ENCODE measurements around the gene DDX42.

Gene DDX42

GRCh38 chr17:63817736-63818385 is 43.9 kb downstream of the DDX42 start:
- no peak for DNase-seq (ENCODE audit: extremely low read depth, low read depth)

GRCh38 chr17:63819131-63819530 is 45.2 kb downstream of the DDX42 start:
- DNase-seq (ENCODE audit: extremely low read depth, low read depth) = no peak
- TF ChIP-seq CTCF (IDR thresholded peaks at IDR 0.05; ENCODE audit: low read depth, low read length) = no peak

More at GRCh38 chr17:63817736-63818385, 43.9 kb downstream of the DDX42 start:
- no peak for TF ChIP-seq CTCF (IDR thresholded peaks at IDR 0.05; ENCODE audit: low read depth, low read length)

DNA sequence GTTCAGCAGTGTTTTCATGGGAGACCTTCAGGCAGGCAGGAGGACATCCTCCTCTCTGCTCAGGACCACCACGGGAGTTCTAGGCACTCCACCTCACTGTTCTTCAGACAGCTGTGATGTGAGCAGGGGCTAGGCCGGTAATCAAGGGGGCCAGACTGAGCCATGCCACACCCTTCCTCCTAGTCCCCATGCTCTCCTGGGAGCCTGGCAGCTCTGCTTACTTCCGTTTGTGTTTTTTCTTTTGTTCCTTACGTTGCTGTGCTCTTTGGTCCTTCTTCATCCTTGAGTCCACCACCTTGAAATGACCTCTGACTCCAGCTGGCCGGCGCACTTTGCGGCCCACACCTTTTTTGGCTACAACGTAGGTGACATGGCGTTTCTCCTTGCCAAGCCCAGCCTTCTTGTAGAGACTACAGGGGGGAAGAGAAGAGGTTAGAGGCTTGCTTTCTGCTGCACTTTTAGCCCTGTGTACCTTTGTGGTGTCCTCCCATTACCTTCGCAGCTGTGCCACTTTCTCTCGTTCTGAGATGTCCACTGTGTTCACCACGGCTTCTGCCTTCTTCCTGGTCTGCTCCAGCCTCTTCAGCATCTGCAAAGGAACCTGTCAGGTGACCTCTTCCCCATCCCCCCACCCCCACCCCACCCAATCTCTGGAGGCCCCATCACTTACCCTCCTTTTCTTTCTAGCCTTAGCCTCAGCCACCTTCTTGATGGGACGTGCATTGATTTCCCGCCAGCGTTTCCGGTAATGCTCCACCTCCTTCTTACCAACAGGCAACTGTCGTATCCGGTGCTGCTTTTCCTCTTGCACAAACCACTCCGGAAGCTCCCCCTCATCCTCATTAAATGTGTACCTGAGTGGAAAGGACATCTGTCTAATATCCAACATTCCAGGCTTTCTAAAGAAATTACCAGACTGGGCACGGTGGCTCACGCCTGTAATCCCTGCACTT is 45.9 kb downstream of the DDX42 start:
- TF ChIP-seq CTCF (IDR thresholded peaks at IDR 0.05; ENCODE audit: low read depth, low read length) = no peak
- DNase-seq (ENCODE audit: extremely low read depth, low read depth) = no peak

DNA sequence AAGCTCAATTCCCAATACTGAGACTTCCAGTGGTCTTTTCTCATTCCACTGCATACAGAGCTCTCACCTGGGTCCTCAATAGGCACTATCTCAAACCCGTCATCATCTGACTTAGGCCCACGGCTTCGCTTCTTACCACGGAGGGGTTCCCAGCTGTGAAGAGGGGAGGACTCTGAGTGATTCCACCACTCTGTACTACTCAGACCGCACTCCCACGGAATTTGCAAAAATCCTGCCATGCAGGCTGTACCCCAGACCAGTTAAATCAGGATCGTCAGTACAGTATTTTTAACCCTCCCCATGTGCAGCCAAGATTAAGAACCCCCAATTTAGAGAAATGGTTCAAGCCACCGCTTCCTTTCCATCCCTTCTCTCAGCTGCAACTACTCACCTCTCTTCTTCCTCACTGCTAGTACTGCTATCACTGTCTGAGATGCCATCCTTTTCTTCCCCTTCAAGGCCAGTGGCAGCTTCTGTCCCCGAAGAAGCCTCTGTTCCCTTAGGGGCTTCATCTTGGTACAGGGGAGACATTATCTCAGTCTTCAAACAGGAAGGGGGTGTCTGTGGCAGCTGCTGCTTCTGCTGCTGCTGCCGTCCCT is 47.1 kb downstream of the DDX42 start:
- TF ChIP-seq CTCF (IDR thresholded peaks at IDR 0.05; ENCODE audit: low read depth, low read length) = no peak
- no peak for DNase-seq (ENCODE audit: extremely low read depth, low read depth)

DNA sequence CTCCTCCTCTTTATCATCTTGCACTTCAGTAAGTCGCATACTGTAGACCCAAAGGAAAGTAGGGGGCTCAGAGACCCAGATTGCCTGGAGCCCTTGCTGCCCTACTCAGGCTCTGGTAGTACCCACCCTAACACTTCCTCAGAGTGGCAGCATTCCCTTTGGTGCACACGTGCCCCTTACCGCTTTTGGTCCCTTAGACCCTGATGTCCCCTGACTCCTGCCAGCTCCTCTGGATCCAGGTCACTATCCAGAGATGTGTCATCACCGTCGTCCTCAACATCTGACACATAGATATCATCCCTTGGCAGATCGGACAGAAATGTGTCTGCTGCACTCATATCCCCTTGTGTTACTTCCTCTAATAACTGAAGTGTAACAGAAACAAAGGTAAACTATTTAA is 47.8 kb downstream of the DDX42 start:
- no peak for TF ChIP-seq CTCF (IDR thresholded peaks at IDR 0.05; ENCODE audit: low read depth, low read length)
- no peak for DNase-seq (ENCODE audit: extremely low read depth, low read depth)

DNA sequence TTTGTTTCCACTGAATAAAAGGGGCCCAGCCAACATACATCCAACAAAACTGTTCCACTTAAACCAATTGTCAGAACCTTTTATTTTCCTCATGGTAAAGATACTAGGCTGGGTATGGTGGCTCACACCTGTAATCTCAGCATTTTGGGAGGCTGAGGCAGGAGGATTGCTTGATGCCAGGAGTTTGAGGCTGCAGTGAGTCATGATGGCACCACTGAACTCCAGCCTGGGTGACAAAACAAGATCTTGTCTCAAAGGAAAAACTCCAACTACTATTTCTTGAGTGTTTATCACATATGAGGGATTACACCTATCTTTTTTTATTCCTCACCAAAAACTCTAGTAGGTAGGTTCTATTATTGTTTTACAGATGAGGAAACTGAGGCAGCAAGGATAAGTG is 48.6 kb downstream of the DDX42 start:
- no peak for TF ChIP-seq CTCF (IDR thresholded peaks at IDR 0.05; ENCODE audit: low read depth, low read length)
- DNase-seq (ENCODE audit: extremely low read depth, low read depth) = no peak

All from AG09319 (cell line).